NCI-H1092 treated with DMSO at 0.1 percent for 48 hours (cell line): ENCODE results near the gene ST14.
"Not testable (repeated sequence)": the region's sequence is repeated elsewhere in the genome, so short reads cannot be mapped to it uniquely, and the experiment has no call there.

Experiments used
- DNase-seq: peaks from one replicate; lab custom pipeline; 2025; lab: John Stamatoyannopoulos, UW

Gene ST14

DNA sequence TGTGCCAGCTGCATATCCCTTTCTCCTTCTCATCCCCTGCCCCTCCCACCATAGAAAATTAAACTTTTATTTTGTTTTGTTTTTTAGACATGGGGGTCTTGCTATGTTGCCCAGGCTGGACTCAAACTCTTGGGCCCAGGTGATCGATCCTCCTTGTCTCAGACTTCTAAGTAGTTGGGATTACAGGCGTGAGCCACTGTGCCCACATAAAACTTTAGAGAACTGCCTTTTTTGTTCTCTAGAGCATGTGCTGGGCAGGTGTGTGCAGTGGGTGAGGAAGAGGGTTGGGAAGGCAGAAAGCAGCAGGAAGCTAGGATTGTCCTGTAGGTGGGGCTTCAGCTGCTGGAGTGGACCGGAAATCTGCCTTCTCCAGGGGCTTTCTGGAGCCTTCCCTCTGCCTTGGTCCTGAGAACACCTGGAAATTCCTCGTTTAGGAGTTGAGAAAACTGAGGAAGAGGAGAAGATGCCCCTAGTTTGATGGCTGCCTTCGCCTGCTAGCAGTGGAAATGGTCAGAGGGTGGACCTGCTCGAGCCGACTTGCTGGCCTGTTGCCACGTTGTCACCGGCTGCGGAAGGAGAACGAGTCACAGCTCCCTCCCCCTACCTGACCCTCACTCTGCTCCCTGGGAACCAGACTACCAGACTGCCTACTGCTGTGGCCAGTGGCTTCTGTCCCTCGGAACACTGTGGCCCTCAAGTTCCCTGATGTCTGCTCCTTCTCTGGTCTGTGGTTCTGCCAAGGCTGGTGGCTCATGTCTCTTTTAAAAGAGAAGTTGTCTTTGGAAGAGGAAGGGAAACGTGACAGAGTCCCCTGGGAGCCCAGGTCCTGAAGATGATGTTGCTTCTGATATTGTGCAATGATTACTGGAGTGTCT, 4.0 kb downstream of the ST14 start:
- DNase-seq, result peak; percentile 60

- DNase-seq, result no peak
Measured at GRCh38 chr11:130164221-130164570, 4.6 kb downstream of the ST14 start.

GRCh38 chr11:130165601-130166456, 6.2 kb downstream of the ST14 start:
- DNase-seq, result no peak

GRCh38 chr11:130166457-130166784, 6.8 kb downstream of the ST14 start:
- DNase-seq, result no peak

DNA sequence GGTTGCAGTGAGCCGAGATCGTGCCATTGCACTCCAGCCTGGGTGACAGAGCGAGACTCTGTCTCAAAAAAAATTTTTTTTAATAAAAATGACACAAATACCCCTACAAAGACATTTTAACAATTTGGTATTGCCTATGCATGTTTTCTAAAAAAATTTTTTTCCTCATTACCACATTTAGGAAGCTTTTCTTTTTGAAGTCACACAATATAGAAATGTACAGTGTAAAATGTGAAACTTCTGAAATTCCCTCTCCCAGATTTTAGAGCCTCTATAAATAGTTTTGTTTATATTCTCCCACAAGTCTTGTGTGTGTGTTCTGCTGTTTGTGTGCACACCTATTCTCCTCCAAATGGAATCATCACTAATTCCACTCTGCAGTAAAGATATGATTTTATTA, 7.6 kb downstream of the ST14 start:
- no peak for DNase-seq

DNA sequence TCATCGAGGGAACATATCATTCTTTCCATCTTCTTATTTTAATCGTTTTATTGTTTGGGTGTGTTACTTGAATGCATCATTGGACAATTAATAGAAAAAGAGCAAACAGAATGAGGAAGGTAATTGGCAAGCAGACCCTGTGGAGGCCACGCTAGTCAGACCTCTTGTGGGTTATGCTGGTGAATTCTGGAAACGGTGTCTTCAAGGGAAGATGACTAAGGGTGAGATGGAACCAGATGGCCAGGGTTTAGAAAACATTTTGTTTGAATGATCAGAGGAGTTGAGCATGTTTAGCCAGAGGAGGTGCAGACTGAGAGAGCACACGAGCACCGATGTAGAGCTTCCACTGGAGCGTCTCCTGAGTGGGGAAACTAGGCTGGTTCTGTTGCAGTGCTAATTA, 8.5 kb downstream of the ST14 start:
- DNase-seq, result no peak

DNA sequence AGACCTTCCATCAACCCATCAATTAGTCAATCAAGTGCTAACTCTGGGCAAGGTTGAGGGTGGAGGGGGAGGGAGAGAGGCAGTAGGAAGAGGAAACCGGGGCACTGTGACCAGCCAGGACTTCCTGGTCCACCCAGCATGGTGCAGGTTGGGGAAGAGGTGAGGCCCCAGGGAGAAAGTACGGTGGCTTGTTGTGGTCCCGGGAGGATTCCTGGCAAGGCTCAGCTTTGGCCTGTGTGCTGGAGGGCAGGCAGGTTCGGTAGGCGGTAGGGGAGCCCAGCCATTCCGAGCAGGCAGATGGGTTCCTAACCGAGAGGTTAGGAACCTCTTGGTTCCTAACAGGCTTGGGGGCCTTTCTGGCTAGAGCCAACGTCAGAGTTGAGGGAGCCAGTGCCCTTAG, 10.8 kb downstream of the ST14 start:
- no peak for DNase-seq

DNA sequence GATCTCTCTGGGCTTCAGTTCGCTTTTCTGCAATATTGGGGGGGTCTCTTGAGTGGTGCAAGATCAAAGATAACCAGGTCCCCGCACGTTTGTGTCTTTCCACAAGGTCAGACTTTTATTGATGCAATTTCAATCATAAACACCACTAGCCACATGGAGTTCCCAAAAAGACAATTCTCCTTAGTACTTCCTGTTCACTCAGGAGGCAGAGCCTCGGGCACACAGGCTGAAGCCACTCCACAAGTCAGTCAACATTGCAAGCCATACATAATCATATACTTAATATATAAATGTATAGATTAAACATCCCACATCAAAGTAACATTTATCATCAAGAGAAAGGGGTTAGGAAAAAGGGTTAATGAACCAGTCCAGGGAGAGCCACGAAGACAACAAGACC, 12.0 kb downstream of the ST14 start:
- DNase-seq, result no peak

- not testable (repeated sequence) for DNase-seq
Measured at GRCh38 chr11:130172001-130172400, 12.4 kb downstream of the ST14 start.

- DNase-seq, result no peak
Measured at GRCh38 chr11:130174642-130175041, 15.1 kb downstream of the ST14 start.

DNA sequence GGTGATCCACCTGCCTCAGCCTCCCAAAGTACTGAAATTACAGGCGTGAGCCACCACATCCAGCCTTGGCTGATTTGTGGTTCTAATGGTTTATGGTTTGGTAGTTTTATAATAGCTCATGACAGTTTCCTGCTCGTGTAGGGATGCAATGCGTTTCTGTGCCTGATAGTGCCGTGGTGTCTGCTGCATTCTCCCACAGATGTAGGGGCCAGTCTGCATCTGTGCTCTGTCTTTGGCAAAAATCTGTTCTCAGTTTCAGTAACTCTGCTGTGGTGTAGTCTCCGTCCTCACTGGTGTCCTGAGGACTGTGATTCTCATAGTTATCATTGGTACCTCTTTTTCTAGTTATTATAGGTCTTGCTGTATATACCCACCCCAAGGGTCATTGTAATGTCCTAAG, 16.3 kb downstream of the ST14 start:
- no peak for DNase-seq

GRCh38 chr11:130177782-130178181, 18.2 kb downstream of the ST14 start:
- DNase-seq, result no peak

DNA sequence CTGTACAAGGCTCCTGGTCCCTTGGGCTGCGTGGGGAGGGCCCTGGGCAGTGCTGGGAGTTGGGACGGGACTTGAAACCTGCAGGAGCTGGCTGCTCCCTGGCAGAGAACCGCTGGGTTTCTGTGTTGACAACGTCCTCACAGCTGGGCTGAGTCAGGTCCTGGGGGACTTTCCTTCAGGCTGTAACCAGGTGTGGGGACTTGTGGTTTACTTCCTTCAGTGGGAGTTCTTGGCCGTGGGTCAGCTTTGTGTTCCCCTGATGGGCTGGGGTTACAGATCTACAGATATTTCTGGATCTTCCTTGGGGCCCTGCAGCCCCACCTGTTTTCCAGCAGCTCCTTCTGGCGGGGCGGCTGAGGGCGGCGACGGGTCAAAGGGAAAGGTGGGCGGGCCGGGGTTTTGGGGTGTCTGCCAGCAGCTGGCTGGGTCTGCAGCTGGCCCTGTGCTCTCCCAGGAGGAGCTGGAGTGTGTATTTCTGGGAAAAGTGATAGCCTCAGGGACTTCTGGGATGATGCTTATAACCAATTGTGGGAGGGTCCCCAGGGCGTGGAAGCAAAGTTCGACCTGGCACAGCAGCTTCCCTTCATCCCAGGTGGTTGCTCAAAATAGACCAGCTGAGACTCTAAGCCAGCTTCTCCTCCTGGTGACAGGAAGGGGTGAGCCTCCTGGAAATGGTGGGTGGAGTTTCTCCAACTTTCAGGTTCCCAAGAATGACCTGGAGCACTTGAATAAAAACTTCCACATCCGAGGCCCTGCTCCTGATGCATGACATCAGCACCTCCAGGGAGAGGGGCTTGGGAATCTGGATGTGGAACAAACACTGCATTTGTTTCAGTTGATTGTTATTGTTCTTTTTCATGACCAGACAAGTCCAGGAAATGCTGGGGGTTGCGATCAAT, 19.1 kb downstream of the ST14 start:
- no peak for DNase-seq

GRCh38 chr11:130179396-130180306, 20.1 kb downstream of the ST14 start:
- DNase-seq, result peak; percentile 57

- DNase-seq, result no peak
Measured at GRCh38 chr11:130180491-130180890, 20.9 kb downstream of the ST14 start.

DNA sequence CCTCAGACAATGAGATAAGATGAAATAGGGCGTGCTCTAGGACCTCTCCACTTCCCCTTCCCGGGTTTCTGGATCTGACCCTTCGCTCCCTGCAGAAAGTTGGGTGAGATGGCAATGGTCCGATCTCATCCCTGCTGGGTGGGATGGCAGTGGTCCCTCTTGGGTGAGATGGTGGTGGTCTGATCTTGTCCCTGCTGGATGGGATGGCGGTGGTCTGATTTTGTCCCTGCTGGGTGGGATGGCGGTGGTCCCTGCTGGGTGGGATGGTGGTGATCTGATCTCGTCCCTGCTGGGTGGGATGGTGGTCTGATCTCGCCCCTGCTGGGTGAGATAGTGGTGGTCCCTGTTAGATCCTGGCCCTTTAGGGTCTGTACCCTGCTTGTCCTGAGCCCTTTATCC, 21.3 kb downstream of the ST14 start:
- no peak for DNase-seq

DNA sequence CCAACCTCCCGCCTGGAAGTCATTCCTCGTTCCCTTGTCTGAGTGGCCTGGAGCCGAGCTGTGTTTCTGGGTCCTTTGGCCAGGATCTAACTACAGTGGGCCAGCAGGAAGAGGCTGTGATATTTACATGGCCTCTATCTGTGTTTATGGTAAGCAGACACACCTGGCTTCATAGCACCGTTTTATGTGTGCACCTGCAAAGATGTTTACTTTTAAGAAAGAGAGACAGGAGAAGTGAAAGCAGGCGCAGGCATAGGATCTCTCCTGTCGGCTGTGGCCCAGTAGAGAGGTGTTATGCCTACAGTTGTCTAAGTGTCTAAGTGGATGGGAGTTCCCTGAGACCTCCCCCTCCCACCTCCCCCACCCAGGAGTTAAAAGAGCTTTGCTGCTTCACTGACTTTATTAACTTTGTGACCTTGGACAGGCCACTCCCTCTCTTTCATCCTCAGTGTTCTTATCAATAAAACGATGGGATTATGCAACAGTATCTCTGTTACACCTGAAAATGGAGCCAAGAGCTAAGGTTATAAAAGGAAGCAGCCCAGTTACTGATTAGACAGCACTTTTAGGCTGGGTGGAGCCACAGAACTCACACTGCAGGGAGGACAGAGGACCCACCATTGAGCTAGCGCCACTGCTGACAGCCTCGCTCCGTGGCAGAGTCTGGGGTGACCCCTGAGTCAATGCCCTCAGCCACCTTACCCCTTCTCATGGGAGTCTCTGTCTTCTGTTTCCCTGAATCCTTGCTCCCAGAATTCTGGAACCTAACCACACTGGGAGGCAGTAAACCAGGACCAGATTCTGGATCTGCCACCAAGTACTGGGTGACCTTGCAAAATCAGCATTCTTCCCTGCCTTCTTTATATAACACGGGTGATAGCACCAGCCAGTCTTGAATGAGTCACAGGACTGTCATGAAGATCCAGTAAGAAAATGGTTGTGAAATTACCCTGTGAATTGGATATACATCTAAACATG, 22.0 kb downstream of the ST14 start:
- DNase-seq, result peak; percentile 73

- DNase-seq, result no peak
Measured at GRCh38 chr11:130183878-130184610, 24.5 kb downstream of the ST14 start.

DNA sequence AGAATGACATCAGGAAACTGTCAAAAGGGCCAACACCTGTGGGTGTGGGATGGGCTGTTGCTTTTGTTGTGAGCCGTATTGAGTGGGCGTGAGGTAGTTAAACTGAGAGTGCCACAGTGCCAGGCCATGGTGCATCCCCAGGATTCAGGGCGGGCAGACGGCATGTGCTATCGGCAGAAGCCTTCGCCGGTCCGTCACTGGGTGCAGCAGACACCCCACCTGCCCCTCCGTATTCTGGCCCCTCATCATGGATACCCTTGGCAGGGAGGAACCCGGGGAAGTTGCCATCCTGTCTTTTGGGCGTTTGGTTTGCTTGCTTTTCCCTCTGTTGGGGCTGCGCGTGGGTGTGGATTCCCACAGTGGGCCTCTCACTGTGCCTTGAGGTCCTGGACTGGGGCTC, 27.5 kb downstream of the ST14 start:
- no peak for DNase-seq
